ENCODE measurements around the gene FAM186B.

FAM186B gene

GRCh38 chr12:49552899-49553298 is 52.5 kb downstream of the FAM186B start:
- Histone ChIP-seq H3K9me3 (ENCODE audit: control insufficient read depth, low read length) (no peaks in the 10 kb centered on the region), H3K4me3 (ENCODE audit: insufficient read depth, low read depth, low read length) (no peak overlapping the region), H3K27me3 (ENCODE audit: control insufficient read depth, insufficient read depth, low read length, poor library complexity, severe bottlenecking) (peaks cover 31% of the 10 kb centered on the region), H3K27ac (ENCODE audit: insufficient read depth, low read depth, low read length, poor library complexity, severe bottlenecking) (no peak overlapping the region), H3K4me1 (ENCODE audit: control insufficient read depth, insufficient read depth, low read length) (peaks cover 9% of the 10 kb centered on the region), H3K36me3 (ENCODE audit: control insufficient read depth, insufficient read depth, low read length) (no peaks in the 10 kb centered on the region)
- WGBS, 2 experiments: 87 to 90% methylated on average over 8 of the region's 8 CpGs

DNA sequence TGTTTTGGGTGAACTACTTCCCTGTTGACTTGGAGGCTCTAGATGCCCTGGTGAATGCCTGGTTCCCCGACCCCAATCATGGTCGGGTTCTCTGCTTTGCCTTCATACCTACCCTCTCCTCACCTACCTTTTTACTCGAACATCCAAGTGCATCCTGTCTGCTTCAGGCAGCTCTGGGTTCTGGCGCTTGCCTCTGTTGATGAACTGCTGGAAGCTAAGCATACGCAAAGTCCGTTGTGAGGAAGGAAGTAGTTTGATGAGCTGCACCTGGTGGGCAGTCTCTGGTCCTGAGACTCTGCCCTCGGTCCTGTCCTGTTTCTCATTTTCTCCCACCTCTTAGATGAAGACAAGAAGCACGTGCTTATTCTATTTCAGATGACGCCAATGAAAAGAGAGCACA is 53.0 kb downstream of the FAM186B start:
- Histone ChIP-seq H3K4me1 (ENCODE audit: control insufficient read depth, insufficient read depth, low read length) (peaks cover 9% of the 10 kb centered on the region), H3K36me3 (ENCODE audit: control insufficient read depth, insufficient read depth, low read length) (no peaks in the 10 kb centered on the region), H3K27ac (ENCODE audit: insufficient read depth, low read depth, low read length, poor library complexity, severe bottlenecking) (no peak overlapping the region), H3K9me3 (ENCODE audit: control insufficient read depth, low read length) (no peaks in the 10 kb centered on the region), H3K27me3 (ENCODE audit: control insufficient read depth, insufficient read depth, low read length, poor library complexity, severe bottlenecking) (peaks cover 35% of the 10 kb centered on the region), H3K4me3 (ENCODE audit: insufficient read depth, low read depth, low read length) (no peak overlapping the region)
- WGBS, 2 experiments: 83 to 88% methylated on average over 9 of the region's 9 CpGs

GRCh38 chr12:49552014-49552413 is 53.4 kb downstream of the FAM186B start:
- Histone ChIP-seq H3K4me3 (ENCODE audit: insufficient read depth, low read depth, low read length) (no peak overlapping the region), H3K9me3 (ENCODE audit: control insufficient read depth, low read length) (no peaks in the 10 kb centered on the region), H3K4me1 (ENCODE audit: control insufficient read depth, insufficient read depth, low read length) (peaks cover 9% of the 10 kb centered on the region), H3K27ac (ENCODE audit: insufficient read depth, low read depth, low read length, poor library complexity, severe bottlenecking) (no peak overlapping the region), H3K27me3 (ENCODE audit: control insufficient read depth, insufficient read depth, low read length, poor library complexity, severe bottlenecking) (peaks cover 39% of the 10 kb centered on the region), H3K36me3 (ENCODE audit: control insufficient read depth, insufficient read depth, low read length) (no peaks in the 10 kb centered on the region)
- 92 to 93% methylated on average over 7 of the region's 7 CpGs for WGBS, 2 experiments

- Histone ChIP-seq H3K27me3 (ENCODE audit: control insufficient read depth, insufficient read depth, low read length, poor library complexity, severe bottlenecking) (peaks cover 51% of the 10 kb centered on the region), H3K27ac (ENCODE audit: insufficient read depth, low read depth, low read length, poor library complexity, severe bottlenecking) (no peak overlapping the region), H3K9me3 (ENCODE audit: control insufficient read depth, low read length) (no peaks in the 10 kb centered on the region), H3K36me3 (ENCODE audit: control insufficient read depth, insufficient read depth, low read length) (no peaks in the 10 kb centered on the region), H3K4me1 (ENCODE audit: control insufficient read depth, insufficient read depth, low read length) (peaks cover 9% of the 10 kb centered on the region), H3K4me3 (ENCODE audit: insufficient read depth, low read depth, low read length) (no peak overlapping the region)
- WGBS, 2 experiments: 84 to 88% methylated on average over 6 of the region's 6 CpGs
Measured at GRCh38 chr12:49550693-49551252, 54.7 kb downstream of the FAM186B start.

DNA sequence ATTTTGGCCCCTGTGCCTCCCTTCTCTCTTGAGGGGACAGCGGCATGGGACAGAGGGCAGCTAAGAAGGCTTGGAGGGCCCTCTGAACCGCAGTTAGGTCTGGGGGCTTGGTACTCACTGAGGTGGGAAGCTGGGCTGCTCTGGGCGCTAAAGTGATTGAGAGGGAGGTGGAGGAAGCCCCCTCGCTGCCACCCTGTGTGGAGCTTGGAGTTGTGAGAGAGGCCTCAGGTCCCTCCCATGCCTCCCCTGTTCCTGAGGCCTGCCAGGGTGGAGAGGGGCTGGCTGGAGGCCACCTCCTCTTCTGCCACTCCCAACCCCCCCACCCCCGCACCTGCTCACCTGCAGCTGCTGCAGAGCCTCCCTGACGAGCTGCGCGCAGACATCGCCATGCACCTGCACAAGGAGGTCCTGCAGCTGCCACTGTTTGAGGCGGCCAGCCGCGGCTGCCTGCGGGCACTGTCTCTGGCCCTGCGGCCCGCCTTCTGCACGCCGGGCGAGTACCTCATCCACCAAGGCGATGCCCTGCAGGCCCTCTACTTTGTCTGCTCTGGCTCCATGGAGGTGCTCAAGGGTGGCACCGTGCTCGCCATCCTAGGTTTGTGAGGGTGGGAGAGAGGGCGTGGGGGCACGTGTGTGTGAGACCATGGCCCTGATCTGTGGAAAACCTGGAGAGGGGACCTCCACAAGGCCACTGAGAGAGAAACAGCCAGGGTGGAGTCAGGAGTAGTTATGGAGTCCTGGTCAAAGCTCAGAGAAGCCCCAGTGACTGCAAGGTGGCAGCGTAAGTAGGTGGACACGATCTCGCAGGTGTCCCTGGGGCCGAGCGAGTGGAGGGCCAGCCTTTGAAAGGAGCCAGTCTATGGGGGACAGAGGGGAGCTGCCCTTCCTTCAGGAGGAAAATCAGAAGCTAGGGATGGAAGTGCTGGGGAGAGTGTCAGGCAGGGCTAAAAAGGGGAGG is 55.4 kb downstream of the FAM186B start:
- Histone ChIP-seq H3K4me1 (ENCODE audit: control insufficient read depth, insufficient read depth, low read length) (peaks cover 9% of the 10 kb centered on the region), H3K4me3 (ENCODE audit: insufficient read depth, low read depth, low read length) (no peak overlapping the region), H3K27me3 (ENCODE audit: control insufficient read depth, insufficient read depth, low read length, poor library complexity, severe bottlenecking) (peaks cover 58% of the 10 kb centered on the region), H3K9me3 (ENCODE audit: control insufficient read depth, low read length) (no peaks in the 10 kb centered on the region), H3K36me3 (ENCODE audit: control insufficient read depth, insufficient read depth, low read length) (no peaks in the 10 kb centered on the region), H3K27ac (ENCODE audit: insufficient read depth, low read depth, low read length, poor library complexity, severe bottlenecking) (no peak overlapping the region)
- 94 to 96% methylated on average over 28 of the region's 28 CpGs for WGBS, 2 experiments

DNA sequence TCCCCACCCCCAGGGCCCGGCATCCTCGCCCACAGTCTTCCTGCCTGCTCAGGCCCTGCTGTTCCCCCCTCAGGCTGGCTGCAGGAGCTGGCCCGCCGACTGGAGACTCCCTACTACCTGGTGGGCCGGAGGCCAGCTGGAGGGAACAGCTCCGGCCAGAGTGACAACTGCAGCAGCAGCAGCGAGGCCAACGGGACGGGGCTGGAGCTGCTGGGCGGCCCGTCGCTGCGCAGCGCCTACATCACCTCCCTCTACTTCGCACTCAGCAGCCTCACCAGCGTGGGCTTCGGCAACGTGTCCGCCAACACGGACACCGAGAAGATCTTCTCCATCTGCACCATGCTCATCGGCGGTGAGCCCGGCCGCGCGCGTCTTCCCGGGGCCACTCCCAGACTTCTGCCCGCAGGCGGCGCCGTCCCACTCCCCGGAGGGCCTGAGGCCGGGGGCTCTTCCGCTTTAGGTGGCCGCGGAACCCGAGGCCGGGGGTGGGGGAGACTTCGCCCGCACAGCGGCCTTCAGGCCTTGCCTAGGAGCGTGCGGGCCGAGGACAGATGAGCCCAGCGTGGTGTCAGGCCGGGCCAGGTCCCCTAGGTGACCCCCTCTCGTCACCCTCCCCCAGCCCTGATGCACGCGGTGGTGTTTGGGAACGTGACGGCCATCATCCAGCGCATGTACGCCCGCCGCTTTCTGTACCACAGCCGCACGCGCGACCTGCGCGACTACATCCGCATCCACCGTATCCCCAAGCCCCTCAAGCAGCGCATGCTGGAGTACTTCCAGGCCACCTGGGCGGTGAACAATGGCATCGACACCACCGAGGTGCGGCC is 56.4 kb downstream of the FAM186B start:
- peaks cover 68% of the 10 kb centered on the region for H3K27me3 ChIP-seq (ENCODE audit: control insufficient read depth, insufficient read depth, low read length, poor library complexity, severe bottlenecking)
- H3K4me3 ChIP-seq (ENCODE audit: insufficient read depth, low read depth, low read length): peak overlapping the region; percentile 28

DNA sequence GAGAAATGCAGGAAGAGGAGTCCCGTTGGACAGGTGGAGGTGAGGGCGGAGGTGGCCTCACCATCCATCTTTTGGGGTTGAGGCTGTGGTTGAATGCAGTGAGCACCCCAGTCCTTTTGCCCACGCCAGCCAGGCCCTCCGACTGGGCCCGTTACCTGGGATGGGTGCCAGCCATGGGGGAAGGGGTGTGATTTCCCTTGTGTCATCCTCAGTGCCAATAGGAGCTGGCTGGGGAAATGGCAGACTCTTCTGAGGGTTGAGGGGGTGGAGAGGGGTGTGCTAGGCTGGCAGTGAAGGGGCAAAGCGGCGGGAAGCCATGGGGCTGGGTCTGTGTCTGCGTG is 57.0 kb downstream of the FAM186B start:
- peak overlapping the region; percentile 28 for H3K4me3 ChIP-seq (ENCODE audit: insufficient read depth, low read depth, low read length)
- WGBS, 2 experiments: 81 to 85% methylated on average over 8 of the region's 8 CpGs
- peaks cover 9% of the 10 kb centered on the region for H3K4me1 ChIP-seq (ENCODE audit: control insufficient read depth, insufficient read depth, low read length)
- peaks cover 74% of the 10 kb centered on the region for H3K27me3 ChIP-seq (ENCODE audit: control insufficient read depth, insufficient read depth, low read length, poor library complexity, severe bottlenecking)
- H3K27ac ChIP-seq (ENCODE audit: insufficient read depth, low read depth, low read length, poor library complexity, severe bottlenecking): no peak overlapping the region
- H3K36me3 ChIP-seq (ENCODE audit: control insufficient read depth, insufficient read depth, low read length): no peaks in the 10 kb centered on the region
- no peaks in the 10 kb centered on the region for H3K9me3 ChIP-seq (ENCODE audit: control insufficient read depth, low read length)

More for the DNA sequence above, 56.4 kb downstream of the FAM186B start:
- H3K4me1 ChIP-seq (ENCODE audit: control insufficient read depth, insufficient read depth, low read length): peaks cover 9% of the 10 kb centered on the region
- H3K9me3 ChIP-seq (ENCODE audit: control insufficient read depth, low read length): no peaks in the 10 kb centered on the region
- no peaks in the 10 kb centered on the region for H3K36me3 ChIP-seq (ENCODE audit: control insufficient read depth, insufficient read depth, low read length)
- H3K27ac ChIP-seq (ENCODE audit: insufficient read depth, low read depth, low read length, poor library complexity, severe bottlenecking): no peak overlapping the region
- WGBS, 2 experiments: 30 to 31% methylated on average over 70 of the region's 70 CpGs

- H3K9me3 ChIP-seq (ENCODE audit: control insufficient read depth, low read length): no peaks in the 10 kb centered on the region
- H3K27ac ChIP-seq (ENCODE audit: insufficient read depth, low read depth, low read length, poor library complexity, severe bottlenecking): no peak overlapping the region
- 79 to 89% methylated on average over 7 of the region's 7 CpGs for WGBS, 2 experiments
- H3K4me3 ChIP-seq (ENCODE audit: insufficient read depth, low read depth, low read length): no peak overlapping the region
- peaks cover 87% of the 10 kb centered on the region for H3K27me3 ChIP-seq (ENCODE audit: control insufficient read depth, insufficient read depth, low read length, poor library complexity, severe bottlenecking)
- H3K36me3 ChIP-seq (ENCODE audit: control insufficient read depth, insufficient read depth, low read length): no peaks in the 10 kb centered on the region
- peaks cover 9% of the 10 kb centered on the region for H3K4me1 ChIP-seq (ENCODE audit: control insufficient read depth, insufficient read depth, low read length)
Measured at GRCh38 chr12:49547090-49547690, 58.2 kb downstream of the FAM186B start.

- H3K4me1 ChIP-seq (ENCODE audit: control insufficient read depth, insufficient read depth, low read length): peaks cover 9% of the 10 kb centered on the region
- WGBS, 2 experiments: 68 to 71% methylated on average over 3 of the region's 3 CpGs
- H3K27ac ChIP-seq (ENCODE audit: insufficient read depth, low read depth, low read length, poor library complexity, severe bottlenecking): no peak overlapping the region
- no peak overlapping the region for H3K4me3 ChIP-seq (ENCODE audit: insufficient read depth, low read depth, low read length)
- H3K36me3 ChIP-seq (ENCODE audit: control insufficient read depth, insufficient read depth, low read length): no peaks in the 10 kb centered on the region
- peaks cover 94% of the 10 kb centered on the region for H3K27me3 ChIP-seq (ENCODE audit: control insufficient read depth, insufficient read depth, low read length, poor library complexity, severe bottlenecking)
- H3K9me3 ChIP-seq (ENCODE audit: control insufficient read depth, low read length): no peaks in the 10 kb centered on the region
Measured at GRCh38 chr12:49546481-49546880, 59.0 kb downstream of the FAM186B start.

Measured in ectodermal cell (in vitro differentiated cells).